NCI-H774 (cell line): Measurements from ENCODE around the gene CAPZA1.
"Not testable (repeated sequence)": the region's sequence is repeated elsewhere in the genome, so short reads cannot be mapped to it uniquely, and the experiment has no call there.

Experiments used
- DNase-seq: peaks from one replicate; lab custom pipeline; 2025; lab: John Stamatoyannopoulos, UW

CAPZA1 gene

GRCh38 chr1:112628516-112628915 lies 8.9 kb downstream of the CAPZA1 start:
- DNase-seq = no peak

GRCh38 chr1:112629256-112629655 lies 9.6 kb downstream of the CAPZA1 start:
- no peak for DNase-seq

- DNase-seq = no peak
Measured at GRCh38 chr1:112633628-112634027, 14.0 kb downstream of the CAPZA1 start.

- DNase-seq = no peak
Measured at GRCh38 chr1:112634367-112634766, 14.7 kb downstream of the CAPZA1 start.

- no peak for DNase-seq
Measured at GRCh38 chr1:112636056-112636455, 16.4 kb downstream of the CAPZA1 start.

- DNase-seq = no peak
Measured at GRCh38 chr1:112636597-112637253, 17.1 kb downstream of the CAPZA1 start.

GRCh38 chr1:112637254-112638109 lies 17.9 kb downstream of the CAPZA1 start:
- DNase-seq = no peak

GRCh38 chr1:112638110-112638428 lies 18.4 kb downstream of the CAPZA1 start:
- no peak for DNase-seq

GRCh38 chr1:112640437-112640836 lies 20.8 kb downstream of the CAPZA1 start:
- not testable (repeated sequence) for DNase-seq

- DNase-seq = no peak
Measured at GRCh38 chr1:112643080-112643479, 23.4 kb downstream of the CAPZA1 start.

GRCh38 chr1:112646225-112646624 lies 26.6 kb downstream of the CAPZA1 start:
- DNase-seq = no peak

- no peak for DNase-seq
Measured at GRCh38 chr1:112651205-112651604, 31.6 kb downstream of the CAPZA1 start.

- DNase-seq = no peak
Measured at GRCh38 chr1:112665857-112666256, 46.2 kb downstream of the CAPZA1 start.

GRCh38 chr1:112666946-112667345 lies 47.3 kb downstream of the CAPZA1 start:
- DNase-seq = no peak

GRCh38 chr1:112672009-112672408 lies 52.4 kb downstream of the CAPZA1 start:
- DNase-seq = no peak

- no peak for DNase-seq
Measured at GRCh38 chr1:112672842-112673241, 53.2 kb downstream of the CAPZA1 start.

GRCh38 chr1:112673592-112674439 lies 54.2 kb downstream of the CAPZA1 start:
- no peak for DNase-seq

- peak; percentile 65 for DNase-seq
Measured at GRCh38 chr1:112674440-112674985, 54.9 kb downstream of the CAPZA1 start, which contains the start of gene MOV10. MOV10 (plus strand) TSS chr1:112674659; CDS start chr1:112674913, 254 bp downstream.

- DNase-seq = no peak
Measured at GRCh38 chr1:112674986-112675727, 55.5 kb downstream of the CAPZA1 start.

- DNase-seq = no peak
Measured at GRCh38 chr1:112675728-112676381, 56.2 kb downstream of the CAPZA1 start.

- no peak for DNase-seq
Measured at GRCh38 chr1:112676543-112676942, 56.9 kb downstream of the CAPZA1 start.
